Purkinje cell (primary cell): ENCODE results near the gene IL22RA1. TPM values are rescaled to one million over a fixed set of nuclear protein-coding genes. Genes with fewer than 3 reads are reported as not detected.

Experiments used
- polyA plus RNA-seq: library from polyadenylated mRNA; unstranded; fragments of >200 nt; fragmentation: Nextera tagmentation; gene quantifications from 2 replicates; pipeline ENCODE4 v1.2.1, GENCODE V29; 2014

Gene IL22RA1
- not detected in 2 replicates for polyA plus RNA-seq

DNA sequence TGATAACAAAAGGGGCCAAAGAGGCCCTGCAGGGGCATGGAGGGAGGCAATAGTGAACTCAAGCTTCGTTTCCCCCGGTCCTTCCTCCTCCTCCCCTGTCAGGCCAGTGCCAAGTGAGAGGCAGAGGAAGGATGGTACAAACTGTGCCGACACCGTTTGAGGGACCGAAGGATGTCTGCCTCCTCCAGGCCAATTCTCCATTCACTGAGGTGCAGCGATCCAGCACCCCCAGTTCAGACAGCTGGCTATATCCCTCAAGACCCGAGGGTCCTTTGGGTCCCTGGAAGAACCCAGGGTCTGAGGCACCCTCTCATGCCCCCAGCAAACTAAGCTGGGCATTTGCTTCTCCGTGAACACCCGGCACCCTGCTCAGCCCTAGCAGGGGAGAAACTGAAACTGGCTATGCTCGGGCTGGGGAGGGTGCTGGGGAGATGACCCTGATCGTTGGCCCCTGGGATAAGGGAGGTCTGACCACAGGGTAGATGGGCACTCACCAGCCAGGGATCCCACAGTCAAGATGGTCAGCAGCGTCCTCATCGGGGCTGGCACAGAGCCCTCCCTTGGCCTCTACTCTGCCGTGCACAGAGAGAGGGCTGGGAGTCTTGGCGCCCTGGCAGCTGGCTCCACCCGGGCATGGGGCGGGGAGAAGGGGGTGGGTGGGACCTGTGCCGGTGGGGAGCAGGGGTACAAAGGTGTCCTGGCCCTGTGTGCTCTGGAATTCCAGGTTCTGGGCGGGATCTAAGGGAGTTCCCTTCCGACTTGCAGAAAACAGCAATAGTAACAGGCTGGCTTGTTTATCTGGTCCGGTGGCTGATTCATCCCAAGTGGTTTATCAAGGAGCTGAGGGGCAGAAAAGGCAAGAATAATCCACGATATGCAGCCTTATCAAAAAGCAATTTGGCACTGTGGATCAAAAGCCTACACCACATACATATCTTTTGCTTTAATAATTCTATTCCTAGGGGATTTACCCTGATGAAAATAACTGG, at the start of gene IL22RA1:
Gene IL22RA1, minus strand, starts transcription at position 595 of the 989 bp plus-strand sequence. Its CDS starts 58 bp downstream, at position 537.

GRCh38 chr1:24186993-24187790, 44.3 kb upstream of the IL22RA1 start, which contains the start of gene IFNLR1:
IFNLR1 (minus strand) TSS chr1:24187289; CDS start chr1:24187248, 41 bp downstream.

DNA sequence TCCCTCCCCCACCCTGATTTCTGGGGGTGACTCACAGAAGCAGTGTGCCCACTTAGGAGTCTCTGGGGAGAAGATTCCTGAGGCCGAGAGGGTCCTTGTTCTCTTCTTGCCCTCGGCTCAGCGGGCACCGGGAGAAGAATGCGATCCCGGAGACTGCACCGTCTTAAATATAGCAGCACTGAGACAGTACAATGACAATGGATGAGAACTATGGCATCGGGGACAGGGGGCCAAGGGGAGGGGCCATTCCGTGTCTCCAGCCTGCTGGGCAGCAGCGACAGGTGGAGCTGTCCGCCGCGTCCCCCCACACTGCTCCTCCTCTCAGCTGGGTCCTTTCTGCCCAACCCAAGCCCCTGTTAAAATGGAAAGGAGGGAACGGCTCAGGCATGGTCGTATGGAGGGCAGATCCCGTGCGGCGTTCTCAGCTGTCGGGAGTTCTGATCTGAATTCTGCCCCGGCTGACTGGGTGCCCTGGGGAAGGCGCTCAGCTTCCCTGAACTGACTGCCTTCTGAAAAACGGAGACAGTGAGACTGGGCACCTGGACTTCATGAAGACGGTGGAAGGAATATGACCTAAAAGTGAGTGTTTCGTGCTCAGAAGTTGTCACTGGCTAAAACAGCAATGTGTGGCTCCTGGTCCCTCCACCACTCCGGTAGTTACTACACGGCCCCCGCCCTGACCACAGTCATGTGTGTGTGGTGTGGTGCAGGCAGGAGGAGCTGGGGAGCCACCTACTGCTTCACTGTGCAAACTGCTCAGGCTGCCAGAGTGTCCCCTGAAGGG, 30.8 kb downstream of the IL22RA1 start, which contains the start of gene MYOM3:
Gene MYOM3, minus strand, starts transcription at position 140 of the 784 bp plus-strand sequence. CDS start 3,499 bp downstream, outside the sequence.

Other genes starting within 250 kb of the IL22RA1 start
- not detected in 2 replicates for gene CNR2, start 229.8 kb downstream of the IL22RA1 start, polyA plus RNA-seq
- 85.7 and 101 TPM in 2 replicates for gene PNRC2, start 183.3 kb downstream of the IL22RA1 start, polyA plus RNA-seq
- 77.6 and 90.2 TPM in 2 replicates for gene SRSF10, start 162.8 kb downstream of the IL22RA1 start, polyA plus RNA-seq
- gene MYOM3, start 31.0 kb downstream of the IL22RA1 start, polyA plus RNA-seq, result not detected in 2 replicates
- not detected in 2 replicates for gene IFNLR1, start 44.1 kb upstream of the IL22RA1 start, polyA plus RNA-seq
- 0.13 TPM in 1 of 2 replicates, not detected in the other for gene GRHL3, start 176.2 kb upstream of the IL22RA1 start, polyA plus RNA-seq